ENCODE data around the gene GPANK1.

The GPANK1 gene

DNA sequence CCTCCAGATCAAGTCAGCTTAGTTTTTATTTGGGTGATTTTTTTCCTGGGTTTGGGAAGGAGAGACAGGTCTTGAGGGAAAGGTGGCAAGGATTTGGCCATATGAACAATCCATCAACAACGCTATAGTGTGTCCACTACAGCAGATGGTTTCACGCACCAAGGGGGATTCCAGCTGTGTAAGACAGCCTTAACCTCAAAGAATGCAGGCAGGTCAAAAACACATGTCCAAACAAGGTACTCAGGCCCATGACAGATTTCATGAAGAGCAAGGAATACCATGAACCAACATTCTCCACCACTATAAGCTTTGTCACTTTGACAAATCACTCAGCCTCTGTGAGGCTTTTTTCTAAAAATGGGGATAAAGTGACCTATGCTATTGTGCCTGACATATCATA lies 47.8 kb downstream of the GPANK1 start:
- DNase-seq (ENCODE audit: low spot score) = no peak

DNA sequence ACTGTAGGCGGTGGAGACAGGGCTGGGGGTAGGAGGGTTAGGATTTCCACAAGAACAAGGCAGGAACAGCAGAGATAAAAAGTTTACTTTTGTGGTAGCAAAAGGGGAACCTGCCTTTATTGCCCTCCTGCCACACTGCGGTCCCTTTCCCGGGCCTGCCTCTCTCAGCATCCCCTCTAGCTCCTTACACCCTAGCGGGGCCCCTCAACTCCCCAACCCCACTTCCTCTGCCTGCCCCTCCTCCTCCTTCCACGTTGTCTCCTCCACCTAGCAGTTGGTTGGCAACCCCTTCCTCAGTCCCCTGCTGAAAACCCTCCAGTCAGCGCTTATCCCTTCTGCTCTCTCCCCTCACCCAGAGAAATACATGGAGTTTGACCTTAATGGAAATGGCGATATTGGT lies 49.0 kb downstream of the GPANK1 start:
- DNase-seq (ENCODE audit: low spot score) = peak; percentile 27

DNA sequence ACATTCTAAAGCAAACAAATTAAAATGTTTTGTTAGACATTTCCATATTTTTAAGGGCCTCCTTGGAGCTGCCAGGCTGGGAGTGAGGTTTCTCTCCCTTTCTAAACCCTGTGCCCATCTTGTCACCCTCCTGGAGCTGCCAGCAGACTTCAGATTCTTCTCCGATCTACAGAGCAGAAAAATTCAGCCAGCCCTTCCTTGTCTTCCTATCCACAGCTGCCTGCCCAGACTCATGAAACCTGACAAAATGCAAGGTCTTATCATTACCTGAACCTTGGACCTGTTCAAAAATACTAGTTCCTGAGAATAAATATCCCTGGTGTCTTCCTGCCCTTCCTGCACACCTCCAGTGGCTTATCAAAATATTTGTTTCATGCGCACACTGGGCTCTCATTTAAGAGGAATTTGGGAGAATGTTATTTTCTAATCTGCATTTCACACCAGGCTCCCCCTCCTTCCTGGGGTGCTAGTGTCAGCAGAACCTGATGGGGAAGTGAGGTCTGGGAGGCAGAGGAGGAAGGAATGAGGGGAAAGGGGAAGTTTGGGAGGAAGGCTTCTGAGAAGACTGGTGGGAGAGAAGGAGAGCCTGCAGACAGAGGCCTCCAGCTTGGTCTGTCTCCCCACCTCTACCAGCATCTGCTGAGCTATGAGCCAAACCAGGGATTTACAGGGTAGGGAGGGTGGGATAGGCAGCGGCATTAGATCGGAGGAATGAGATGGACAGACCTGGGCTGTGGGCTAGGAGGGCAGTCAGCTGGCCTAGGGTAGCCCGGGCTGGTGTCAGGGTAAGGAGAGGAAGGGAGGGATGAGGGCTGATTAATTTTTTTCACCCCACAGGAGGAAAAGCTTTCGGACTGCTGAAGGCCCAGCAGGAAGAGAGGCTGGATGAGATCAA lies 49.9 kb downstream of the GPANK1 start, which contains the start of gene AIF1:
TSS of gene AIF1 (plus strand) at position 551 of the 895 bp plus-strand sequence. CDS start at position 647, 96 bp downstream.
- peak; percentile 61 for DNase-seq (ENCODE audit: low spot score)

DNA sequence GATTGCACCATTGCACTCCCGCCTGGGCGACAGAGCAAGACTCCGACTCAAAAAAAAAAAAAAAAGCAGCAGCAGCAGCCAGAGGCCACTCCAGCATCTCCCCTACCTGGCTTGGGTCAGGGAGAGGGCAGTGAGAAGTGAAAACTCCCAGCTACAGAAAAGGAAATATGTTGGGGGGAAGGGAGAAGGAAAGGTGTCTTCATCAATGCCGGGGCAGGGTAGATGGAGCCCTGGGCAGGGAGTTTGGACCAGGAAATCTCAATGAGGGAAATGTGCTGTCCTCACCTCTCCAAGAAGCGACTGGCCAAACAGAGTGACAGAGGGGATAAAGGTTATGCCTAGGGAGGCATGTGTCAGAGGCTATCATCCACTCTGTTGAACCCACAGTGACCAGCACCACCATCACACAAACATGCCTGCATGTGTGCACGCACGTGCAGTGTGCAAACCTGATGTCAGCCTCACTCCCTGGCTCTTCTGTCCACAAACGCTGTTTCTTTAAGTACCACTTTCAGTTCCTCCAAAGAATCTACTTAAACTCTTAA lies 50.6 kb downstream of the GPANK1 start:
- peak; percentile 51 for DNase-seq (ENCODE audit: low spot score)

All from globus pallidus (tissue), 1 donor.